HG03108 (cell line): ENCODE data around the gene MYBBP1A.
A peak's percentile ranks its signal among the peaks of the same experiment; 100 is the strongest.
"Not testable (repeated sequence)": the region's sequence is repeated elsewhere in the genome, so short reads cannot be mapped to it uniquely, and the experiment has no call there.

Experiments
- ATAC-seq: cut with Tn5 transposase; IDR thresholded peaks from one replicate; pipeline ENCODE4 v1.9.1; 2021; ENCODE audit warnings: moderate library complexity; ENCODE audit not compliant: unreplicated experiment

The MYBBP1A gene, protein sequence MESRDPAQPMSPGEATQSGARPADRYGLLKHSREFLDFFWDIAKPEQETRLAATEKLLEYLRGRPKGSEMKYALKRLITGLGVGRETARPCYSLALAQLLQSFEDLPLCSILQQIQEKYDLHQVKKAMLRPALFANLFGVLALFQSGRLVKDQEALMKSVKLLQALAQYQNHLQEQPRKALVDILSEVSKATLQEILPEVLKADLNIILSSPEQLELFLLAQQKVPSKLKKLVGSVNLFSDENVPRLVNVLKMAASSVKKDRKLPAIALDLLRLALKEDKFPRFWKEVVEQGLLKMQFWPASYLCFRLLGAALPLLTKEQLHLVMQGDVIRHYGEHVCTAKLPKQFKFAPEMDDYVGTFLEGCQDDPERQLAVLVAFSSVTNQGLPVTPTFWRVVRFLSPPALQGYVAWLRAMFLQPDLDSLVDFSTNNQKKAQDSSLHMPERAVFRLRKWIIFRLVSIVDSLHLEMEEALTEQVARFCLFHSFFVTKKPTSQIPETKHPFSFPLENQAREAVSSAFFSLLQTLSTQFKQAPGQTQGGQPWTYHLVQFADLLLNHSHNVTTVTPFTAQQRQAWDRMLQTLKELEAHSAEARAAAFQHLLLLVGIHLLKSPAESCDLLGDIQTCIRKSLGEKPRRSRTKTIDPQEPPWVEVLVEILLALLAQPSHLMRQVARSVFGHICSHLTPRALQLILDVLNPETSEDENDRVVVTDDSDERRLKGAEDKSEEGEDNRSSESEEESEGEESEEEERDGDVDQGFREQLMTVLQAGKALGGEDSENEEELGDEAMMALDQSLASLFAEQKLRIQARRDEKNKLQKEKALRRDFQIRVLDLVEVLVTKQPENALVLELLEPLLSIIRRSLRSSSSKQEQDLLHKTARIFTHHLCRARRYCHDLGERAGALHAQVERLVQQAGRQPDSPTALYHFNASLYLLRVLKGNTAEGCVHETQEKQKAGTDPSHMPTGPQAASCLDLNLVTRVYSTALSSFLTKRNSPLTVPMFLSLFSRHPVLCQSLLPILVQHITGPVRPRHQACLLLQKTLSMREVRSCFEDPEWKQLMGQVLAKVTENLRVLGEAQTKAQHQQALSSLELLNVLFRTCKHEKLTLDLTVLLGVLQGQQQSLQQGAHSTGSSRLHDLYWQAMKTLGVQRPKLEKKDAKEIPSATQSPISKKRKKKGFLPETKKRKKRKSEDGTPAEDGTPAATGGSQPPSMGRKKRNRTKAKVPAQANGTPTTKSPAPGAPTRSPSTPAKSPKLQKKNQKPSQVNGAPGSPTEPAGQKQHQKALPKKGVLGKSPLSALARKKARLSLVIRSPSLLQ (N-terminal part only)

GRCh38 chr17:4554997-4555799, at the start of gene MYBBP1A:
TSS of gene MYBBP1A (minus strand) at chr17:4555384. CDS start at chr17:4555324, 60 bp downstream.
- peak; percentile 83 for ATAC-seq

DNA sequence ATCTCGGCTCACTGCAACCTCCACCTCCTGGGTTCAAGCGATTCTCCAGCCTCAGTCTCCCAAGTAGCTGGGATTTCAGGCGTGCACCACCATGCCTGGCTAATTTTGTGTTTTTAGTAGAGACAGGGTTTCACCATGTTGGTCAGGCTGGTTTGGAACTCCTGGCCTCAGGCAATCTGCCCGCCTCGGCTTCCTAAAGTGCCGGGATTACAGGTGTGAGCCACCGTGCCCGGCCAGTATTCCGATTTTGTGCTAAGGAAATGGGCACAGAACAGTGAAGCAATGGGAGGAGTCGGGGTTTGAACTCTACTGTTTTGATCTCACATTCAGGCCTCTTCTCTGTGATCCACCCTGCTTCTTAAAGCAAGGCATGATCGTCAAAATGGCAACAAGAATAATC, 49.6 kb upstream of the MYBBP1A start:
- not testable (repeated sequence) for ATAC-seq

- ATAC-seq, result no peak
These were observed 49.0 kb upstream of the MYBBP1A start for GRCh38 chr17:4604111-4604644.

DNA sequence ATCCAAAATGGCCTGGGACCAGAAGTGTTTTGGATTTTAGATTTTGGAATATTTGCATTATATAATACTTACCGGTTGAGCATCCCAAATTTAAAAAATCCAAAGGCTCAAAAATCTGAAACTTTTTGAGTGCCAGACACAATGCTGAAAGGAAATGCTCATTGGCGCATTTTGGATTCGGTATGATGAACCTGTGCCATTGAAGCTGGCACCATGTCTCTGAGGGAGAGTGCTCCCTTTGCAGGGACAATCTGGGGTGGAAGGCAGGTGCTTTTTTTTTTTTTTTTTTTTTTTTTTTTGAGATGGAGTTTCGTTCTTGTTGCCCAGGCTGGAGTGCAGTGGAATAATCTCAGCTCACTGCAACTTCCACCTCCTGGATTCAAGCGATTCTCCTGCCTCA, 46.9 kb upstream of the MYBBP1A start:
- no peak for ATAC-seq

GRCh38 chr17:4601326-4601725, 46.1 kb upstream of the MYBBP1A start:
- ATAC-seq, result no peak

- no peak for ATAC-seq
These were observed 45.4 kb upstream of the MYBBP1A start for GRCh38 chr17:4600563-4600962.

GRCh38 chr17:4599505-4600281, 44.5 kb upstream of the MYBBP1A start:
- no peak for ATAC-seq

DNA sequence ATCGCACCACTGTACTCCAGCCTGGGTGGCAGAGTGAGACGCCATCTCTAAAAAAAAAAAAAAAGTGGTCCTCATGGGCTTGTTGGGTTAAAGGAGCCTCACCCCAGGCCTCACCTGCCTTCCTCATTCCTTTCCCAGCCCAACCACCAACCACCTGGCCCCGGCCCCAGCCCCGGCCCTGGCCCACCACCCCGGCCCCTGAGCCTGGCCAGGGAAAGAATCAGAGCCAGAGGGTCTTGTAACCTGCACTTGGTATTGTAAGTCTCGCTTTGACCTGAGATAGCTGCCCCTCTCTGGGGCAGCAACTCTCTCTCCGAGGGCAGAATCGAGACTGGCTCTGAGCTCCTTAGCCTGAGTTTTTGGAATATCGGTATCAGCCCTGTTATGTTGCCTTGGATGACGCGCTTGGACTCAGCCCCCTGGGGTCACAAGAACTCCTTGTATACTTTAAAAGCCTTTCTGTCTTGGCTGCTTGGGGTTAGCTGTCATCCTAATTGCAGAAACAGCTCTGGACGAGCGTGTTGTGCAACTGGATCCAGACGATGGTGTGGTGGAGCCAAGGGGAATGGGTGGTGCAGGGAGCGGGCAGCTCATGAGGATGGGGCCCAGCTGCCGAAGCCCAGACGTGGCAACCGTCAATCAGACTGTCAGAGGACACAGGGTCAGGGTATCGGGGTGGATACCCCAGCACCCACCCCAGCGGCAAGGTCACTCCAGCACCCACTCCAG, 43.8 kb upstream of the MYBBP1A start:
- ATAC-seq, result no peak

DNA sequence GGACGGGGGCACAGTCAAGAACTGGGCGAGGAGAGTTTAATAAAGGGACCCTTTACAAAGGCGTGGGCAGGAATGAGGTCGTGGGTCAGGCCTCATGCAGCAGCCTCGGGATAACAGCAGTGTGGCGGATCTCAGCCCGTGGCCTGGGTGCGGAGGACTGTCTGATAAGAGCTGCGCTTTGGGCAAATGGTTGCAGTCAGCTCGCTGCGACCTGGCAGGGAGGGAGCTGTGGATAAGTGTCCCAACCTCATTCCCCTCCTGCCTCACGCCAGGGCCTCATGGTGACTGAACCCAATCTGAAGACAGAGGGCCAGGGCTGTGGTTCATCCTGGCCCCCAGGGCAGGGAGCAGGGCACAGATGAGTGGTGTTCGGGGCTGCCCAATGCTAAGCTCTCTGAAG, 42.8 kb upstream of the MYBBP1A start:
- no peak for ATAC-seq

GRCh38 chr17:4596636-4597380, 41.6 kb upstream of the MYBBP1A start:
- ATAC-seq, result no peak

DNA sequence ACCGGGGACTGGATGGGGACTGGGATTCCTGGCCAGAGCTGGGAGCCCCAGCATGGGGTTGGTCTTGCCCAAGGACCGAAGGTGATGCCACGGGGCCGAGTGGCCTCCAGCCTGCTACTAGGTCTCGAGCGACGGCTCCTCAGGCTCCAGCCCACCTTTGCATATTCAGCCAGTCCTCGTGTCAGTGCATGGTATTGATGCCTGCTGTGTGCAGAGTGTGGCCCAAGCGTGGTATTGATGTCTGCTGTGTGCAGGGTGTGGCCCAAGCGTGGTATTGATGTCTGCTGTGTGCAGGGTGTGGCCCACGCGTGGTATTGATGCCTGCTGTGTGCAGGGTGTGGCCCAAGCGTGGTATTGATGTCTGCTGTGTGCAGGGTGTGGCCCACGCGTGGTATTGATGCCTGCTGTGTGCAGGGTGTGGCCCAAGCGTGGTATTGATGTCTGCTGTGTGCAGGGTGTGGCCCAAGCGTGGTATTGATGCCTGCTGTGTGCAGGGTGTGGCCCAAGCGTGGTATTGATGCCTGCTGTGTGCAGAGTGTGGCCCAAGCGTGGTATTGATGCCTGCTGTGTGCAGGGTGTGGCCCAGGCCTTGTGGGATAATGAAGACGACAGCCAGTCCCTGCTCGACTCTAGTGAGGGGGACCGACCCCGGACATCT, 40.6 kb upstream of the MYBBP1A start:
- not testable (repeated sequence) for ATAC-seq

DNA sequence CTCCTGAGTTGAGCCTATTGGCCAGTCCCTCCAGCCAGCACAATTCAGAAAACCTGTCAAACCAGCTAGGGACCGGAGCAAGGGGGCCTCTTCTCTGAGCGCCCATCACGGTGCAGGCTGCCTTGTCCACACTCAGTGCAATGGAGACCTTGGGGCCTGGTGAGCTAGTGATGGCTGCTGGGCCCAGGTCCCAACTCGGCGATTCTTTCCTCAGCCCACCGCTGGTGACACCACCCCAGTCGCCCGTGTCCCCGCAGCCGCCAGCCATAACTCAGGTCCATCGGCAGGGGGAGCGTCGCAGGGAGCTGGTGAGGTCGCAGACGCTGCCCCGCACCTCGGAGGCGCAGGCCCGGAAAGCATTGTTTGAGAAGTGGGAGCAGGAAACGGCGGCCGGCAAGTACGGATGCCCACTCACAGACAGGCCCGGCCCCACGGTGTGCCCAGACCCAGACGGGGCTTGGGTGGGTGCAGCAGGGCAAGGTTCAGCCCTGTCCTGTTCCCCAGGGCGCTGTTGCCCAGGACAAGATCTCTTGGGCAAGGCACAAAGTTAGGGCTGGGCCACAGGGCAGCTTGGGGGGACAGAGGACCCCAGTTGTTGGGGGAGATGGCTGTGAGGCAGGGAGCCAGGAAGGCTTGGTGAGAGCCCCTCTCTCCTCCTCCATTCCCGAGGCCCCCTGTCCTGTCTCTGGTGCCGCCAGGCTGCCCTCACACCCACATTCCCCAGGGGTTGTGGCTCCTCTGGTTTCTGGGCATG, 39.9 kb upstream of the MYBBP1A start:
- ATAC-seq, result no peak

- ATAC-seq, result no peak
These were observed 39.2 kb upstream of the MYBBP1A start for GRCh38 chr17:4594406-4594805.

- ATAC-seq, result no peak
These were observed 37.8 kb upstream of the MYBBP1A start for GRCh38 chr17:4593021-4593421.

GRCh38 chr17:4592240-4593005, 37.2 kb upstream of the MYBBP1A start:
- ATAC-seq, result no peak

- no peak for ATAC-seq
These were observed 36.3 kb upstream of the MYBBP1A start for GRCh38 chr17:4591529-4591928.
